GM12865 (cell line): ENCODE data around the gene JOSD2.

ENCODE experiments used
- DNase-seq: peaks from one replicate; pipeline ENCODE4 v3.0.0; 2010; ENCODE audit warnings: low read depth
- H3K4me3 ChIP-seq: 2 replicates; pipeline ENCODE4 v1.5.1; 2011; ENCODE audit warnings: mild to moderate bottlenecking, low read depth, low read length, control low read depth
- TF ChIP-seq, protein P1 (sequence below): IDR thresholded peaks from 2 replicates; pipeline ENCODE4 v1.5.1; 2011; ENCODE audit warnings: low read length, control low read depth, low read depth, inconsistent platforms; ENCODE audit not compliant: insufficient read depth; ENCODE audit errors: missing control alignments

Gene JOSD2

DNA sequence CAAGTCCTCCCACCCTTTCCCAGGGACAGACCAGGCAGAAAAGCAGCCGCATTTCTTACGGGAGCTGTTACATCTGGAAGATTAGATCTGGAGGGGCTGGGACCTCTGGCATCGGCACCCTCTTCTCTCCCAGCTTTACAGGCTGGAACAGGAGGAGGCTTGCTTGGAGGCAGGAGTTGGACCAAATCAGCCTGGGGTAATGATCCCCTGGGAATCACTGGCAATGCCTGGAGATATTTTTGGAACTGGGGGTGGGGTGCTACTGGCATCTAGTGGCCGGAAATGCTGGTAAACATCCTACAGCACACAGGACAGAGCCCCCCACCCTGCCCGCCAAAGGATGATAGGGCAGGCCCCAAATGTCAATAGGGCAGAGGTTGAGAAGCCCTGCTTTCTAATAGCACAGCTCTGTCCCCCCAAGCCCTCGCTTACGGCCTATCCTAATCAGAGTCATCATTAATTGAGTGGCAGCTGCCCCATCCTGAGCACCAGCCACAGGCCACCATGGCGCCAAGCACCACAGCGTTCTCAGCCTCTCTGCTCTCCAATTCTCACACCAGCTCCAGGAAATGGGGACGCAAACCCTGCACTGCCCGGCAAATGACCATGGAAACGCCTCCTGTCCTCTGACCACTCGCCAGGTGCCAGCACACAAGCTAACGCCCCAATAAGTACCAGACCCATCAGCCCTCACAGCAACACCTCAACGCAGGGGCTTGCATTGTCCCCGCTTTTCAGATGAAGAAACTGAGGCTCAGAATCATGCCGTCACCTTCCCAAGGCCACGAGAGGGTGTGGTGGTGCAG lies 36.6 kb upstream of the JOSD2 start:
- no peak for DNase-seq
- H3K4me3 ChIP-seq, result no peak overlapping the region
- TF ChIP-seq, protein P1, sequence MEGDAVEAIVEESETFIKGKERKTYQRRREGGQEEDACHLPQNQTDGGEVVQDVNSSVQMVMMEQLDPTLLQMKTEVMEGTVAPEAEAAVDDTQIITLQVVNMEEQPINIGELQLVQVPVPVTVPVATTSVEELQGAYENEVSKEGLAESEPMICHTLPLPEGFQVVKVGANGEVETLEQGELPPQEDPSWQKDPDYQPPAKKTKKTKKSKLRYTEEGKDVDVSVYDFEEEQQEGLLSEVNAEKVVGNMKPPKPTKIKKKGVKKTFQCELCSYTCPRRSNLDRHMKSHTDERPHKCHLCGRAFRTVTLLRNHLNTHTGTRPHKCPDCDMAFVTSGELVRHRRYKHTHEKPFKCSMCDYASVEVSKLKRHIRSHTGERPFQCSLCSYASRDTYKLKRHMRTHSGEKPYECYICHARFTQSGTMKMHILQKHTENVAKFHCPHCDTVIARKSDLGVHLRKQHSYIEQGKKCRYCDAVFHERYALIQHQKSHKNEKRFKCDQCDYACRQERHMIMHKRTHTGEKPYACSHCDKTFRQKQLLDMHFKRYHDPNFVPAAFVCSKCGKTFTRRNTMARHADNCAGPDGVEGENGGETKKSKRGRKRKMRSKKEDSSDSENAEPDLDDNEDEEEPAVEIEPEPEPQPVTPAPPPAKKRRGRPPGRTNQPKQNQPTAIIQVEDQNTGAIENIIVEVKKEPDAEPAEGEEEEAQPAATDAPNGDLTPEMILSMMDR, result no peak

DNA sequence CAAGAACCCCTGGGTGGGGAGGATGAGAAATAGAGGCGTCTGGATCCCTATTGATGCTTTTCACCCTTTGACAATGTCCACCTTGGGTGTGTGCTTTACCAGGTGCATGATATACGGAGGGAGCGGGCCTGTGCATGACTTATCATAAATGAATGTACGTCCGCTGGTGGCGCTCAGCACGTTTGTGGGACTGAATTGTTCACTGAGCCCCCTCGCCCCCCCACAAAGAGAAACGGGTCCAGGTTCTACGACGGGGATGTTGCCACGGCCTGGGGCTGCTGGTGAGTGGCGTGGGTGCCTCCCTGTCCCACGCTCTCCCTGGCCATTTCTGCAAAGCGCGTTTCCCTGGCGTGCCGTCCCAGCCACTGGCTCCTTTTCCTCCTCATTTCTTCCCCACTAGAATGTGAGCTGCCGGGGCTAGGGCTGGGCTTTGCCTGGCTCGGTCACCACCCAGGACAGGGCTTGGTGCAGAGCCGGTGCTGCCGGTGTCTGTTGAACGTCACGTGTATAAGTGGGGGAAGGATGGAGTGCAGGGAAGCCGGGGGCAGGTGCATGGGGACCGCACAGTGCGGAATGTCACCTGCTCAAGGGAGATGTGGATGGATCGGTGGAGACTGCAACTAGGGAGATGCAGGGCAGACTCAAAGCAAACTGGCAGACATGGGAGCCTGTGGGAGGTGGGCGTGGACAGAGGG lies 35.7 kb upstream of the JOSD2 start:
- H3K4me3 ChIP-seq, result no peak overlapping the region
- TF ChIP-seq, protein P1, result no peak
- DNase-seq, result no peak

DNA sequence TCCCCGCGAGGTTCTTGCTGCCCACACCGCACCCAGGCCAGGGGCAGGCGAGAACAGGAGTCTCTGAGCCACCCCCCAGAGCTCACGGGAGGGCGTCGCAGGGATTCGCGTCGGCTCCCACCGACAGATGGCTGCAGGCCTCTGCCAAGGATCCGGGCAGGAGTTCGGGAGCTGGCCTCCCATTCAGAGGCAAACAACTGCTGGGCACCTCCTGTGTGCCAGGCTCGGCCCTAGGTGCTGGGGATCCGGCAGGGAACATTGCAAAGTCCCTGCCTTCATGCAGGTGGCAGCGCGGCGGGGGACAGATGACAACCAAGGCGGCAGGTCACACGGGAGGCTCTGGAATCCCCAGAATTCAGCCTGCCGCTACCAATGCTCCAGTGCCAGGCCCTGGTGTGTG lies 32.0 kb upstream of the JOSD2 start:
- H3K4me3 ChIP-seq, result no peak overlapping the region
- TF ChIP-seq, protein P1, result no peak
- DNase-seq, result no peak

DNA sequence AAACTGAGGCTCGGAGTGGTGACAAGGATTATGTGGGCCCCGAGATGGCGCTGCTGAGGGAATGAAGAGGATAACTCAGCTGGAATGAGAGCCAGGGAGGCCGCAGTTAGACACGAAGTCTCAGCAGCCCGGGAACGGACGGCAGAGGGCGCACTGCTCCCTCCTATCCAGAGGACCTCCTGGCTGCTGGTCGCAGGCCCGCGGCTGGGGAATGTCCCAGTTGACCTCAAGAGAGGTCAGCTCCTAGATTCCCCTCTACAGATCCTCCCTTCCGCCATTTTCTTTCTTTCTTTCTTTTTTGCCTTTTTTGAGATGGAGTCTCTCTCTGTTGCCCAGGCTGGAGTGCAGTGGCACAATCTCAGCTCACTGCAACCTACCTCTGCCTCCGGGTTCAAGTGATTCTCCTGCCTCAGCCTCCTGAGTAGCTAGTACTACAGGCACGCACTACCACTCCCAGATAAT lies 26.8 kb upstream of the JOSD2 start:
- no peak overlapping the region for H3K4me3 ChIP-seq
- DNase-seq, result peak; percentile 84
- TF ChIP-seq, protein P1, result peak; percentile 84

DNA sequence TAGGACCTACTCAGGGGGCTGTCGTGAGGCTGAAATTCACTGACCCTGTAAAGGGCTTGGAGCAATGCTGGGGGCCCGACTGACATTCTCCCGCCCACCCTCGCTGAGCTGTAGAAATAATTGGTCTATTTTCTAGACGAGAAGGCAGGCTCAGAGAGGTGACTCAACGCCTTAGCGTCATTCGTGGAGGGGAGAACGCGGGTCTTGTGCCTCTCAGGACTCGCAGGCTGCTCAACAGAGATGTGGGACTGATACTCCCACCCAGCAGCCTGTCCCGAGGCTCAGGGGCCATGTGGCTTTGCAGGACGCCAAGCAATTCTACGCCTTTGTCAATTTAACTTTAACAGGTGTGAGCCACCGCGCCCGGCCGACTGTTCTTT lies 26.3 kb upstream of the JOSD2 start:
- DNase-seq, result no peak
- TF ChIP-seq, protein P1, result no peak
- H3K4me3 ChIP-seq, result no peak overlapping the region

DNA sequence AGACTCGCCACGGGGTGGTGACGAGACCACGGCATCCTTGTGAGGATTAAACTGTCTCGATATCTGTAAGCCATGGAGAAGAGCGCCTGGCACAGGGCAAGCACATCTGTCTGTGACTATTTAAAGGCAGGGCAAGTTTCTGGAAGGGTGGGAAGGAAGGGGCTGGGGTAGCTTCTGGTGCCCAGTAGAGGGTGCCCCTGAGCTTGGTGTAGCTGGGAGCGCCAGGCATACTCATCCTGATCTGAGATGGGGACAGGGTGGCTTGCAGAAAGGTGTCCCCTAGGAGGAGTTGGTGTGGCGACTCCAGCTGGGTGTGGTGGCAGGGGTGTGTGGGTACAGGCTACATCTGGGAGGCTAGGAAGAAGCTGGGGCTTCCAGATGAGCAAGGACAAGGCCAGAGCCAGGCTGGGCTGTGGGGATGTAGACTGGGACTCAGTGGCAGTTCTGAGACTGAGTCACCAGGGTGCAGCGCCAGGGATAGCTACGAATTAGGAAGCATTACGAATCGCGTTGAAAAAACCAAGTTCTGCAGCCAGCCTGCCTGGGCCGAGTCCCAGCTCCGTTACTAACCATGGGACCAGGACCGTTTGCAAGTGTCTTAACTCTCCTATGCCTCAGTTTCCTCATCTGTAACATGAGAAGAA lies 25.8 kb upstream of the JOSD2 start:
- TF ChIP-seq, protein P1, result peak; percentile 6
- no peak for DNase-seq
- H3K4me3 ChIP-seq, result no peak overlapping the region
